Measurements from ENCODE around the gene VPS45. TPM values are rescaled to one million over a fixed set of nuclear protein-coding genes. Genes with fewer than 3 reads are reported as not detected.

Gene VPS45
- total and polyA plus RNA-seq, 2 of the 13 experiments (the other 11 are each of a cell fraction or from before 2014, with no cell fraction given), result 15.2 to 25.2 TPM

GRCh38 chr1:150138044-150138443, 70.5 kb downstream of the VPS45 start:
- DNase-seq (ENCODE audit: low spot score), result no peak
- H3K27me3 ChIP-seq (ENCODE audit: control insufficient read depth in 1 of 2, insufficient read depth in 2 of 2, low read length in 2 of 2), result no peaks in the 10 kb centered on the region
- TF ChIP-seq MTA3 (CRISPR knock-in tag; IDR thresholded peaks at IDR 0.05) (no peak), ZNF512B (CRISPR knock-in tag; IDR thresholded peaks at IDR 0.05; ENCODE audit: borderline replicate concordance) (no peak), HNRNPH1 (optimal IDR thresholded peaks at IDR 0.05; ENCODE audit: low read depth, low read length) (no peak), MAZ (IDR thresholded peaks at IDR 0.05; ENCODE audit: borderline replicate concordance, low read depth, low read length) (no peak), MAZ (CRISPR knock-in tag; IDR thresholded peaks at IDR 0.05; ENCODE audit: low read depth) (no peak), RBAK (CRISPR knock-in tag; IDR thresholded peaks at IDR 0.05) (no peak), ZFP41 (CRISPR knock-in tag; IDR thresholded peaks at IDR 0.05; ENCODE audit: borderline replicate concordance) (no peak), ONECUT2 (CRISPR knock-in tag; IDR thresholded peaks at IDR 0.05) (no peak), RAD21 (CRISPR knock-in tag; IDR thresholded peaks at IDR 0.05) (no peak), ZNF230 (CRISPR knock-in tag; IDR thresholded peaks at IDR 0.05) (no peak)
- in situ Hi-C loops (cut with HindIII; ENCODE audit: extremely low pct_ligation_motif_present, low pct_unique_long_range_greater_than_20kb) (no loop called here), intact Hi-C loops (cut with micrococcal nuclease; ENCODE audit: unreplicated experiment) (no loop called here)
- no peaks in the 10 kb centered on the region for H3K36me3 ChIP-seq (replicated peaks in 1 of 2; ENCODE audit: control insufficient read depth in 1 of 2, insufficient read depth in 2 of 2, low read length in 2 of 2)
- BruUV-seq (replicated peaks), result no TSS peak
- no peak for ATAC-seq
- no peak overlapping the region for H3K4me2 ChIP-seq (ENCODE audit: low read depth, low read length)
- no peak overlapping the region for H3K4me3 ChIP-seq (replicated peaks in 1 of 3; ENCODE audit: insufficient read depth in 1 of 3, low read depth in 2 of 3, low read length in 3 of 3)
- no peak for FAIRE-seq
- no peak overlapping the region for H3K27ac ChIP-seq (ENCODE audit: extremely low read length, insufficient read depth, low read length)
- H3K4me1 ChIP-seq (ENCODE audit: insufficient read depth, low read length), result no peaks in the 10 kb centered on the region
- no peaks in the 10 kb centered on the region for H4K20me1 ChIP-seq (ENCODE audit: insufficient read depth, low read length)
- CTCF ChIA-PET (ENCODE audit: low intra/inter-chr PET ratio, low total read pairs), result no interaction called here
- POLR2A ChIA-PET, result no interaction called here
- H2AFZ ChIP-seq (ENCODE audit: low read length), result no peak overlapping the region
- no peak overlapping the region for H3K9ac ChIP-seq (ENCODE audit: insufficient read depth, low read depth, low read length)
- WGBS (ENCODE audit: low lambda C conversion rate), result 86% methylated on average over 5 of the region's 5 CpGs
- no peaks in the 10 kb centered on the region for H3K9me3 ChIP-seq (ENCODE audit: low read length)
- no peaks in the 10 kb centered on the region for H3K79me2 ChIP-seq (ENCODE audit: insufficient read depth, low read length)

Data from HepG2 (cell line).